SK-N-SH (cell line): Measurements from ENCODE around the gene KCNAB3. TPM values are rescaled to one million over a fixed set of nuclear protein-coding genes. Genes with fewer than 3 reads are reported as not detected.

Experiments used
- CTCF ChIA-PET: fragments of 300-600, 350-600 bp; formaldehyde crosslinking; extraction: SDS; loops from one replicate; lab custom pipeline; 2021; lab: Yijun Ruan, JAX
- POLR2A ChIA-PET: fragments of 350-600 bp; sonication (Branson Sonifier 250); formaldehyde crosslinking; extraction: SDS; loops from one replicate; lab custom pipeline; 2020; ENCODE audit warnings: antibody characterized with exemption, inconsistent platforms; lab: Yijun Ruan, JAX
- DNase-seq: peaks from one replicate; pipeline ENCODE4 v3.0.0; 2012
- H2AFZ ChIP-seq: fragments of 200-600 bp; sonication (generic); 2 replicates; pipeline ENCODE4 v1.8.1; 2016; ENCODE audit warnings: antibody characterized with exemption, mild to moderate bottlenecking, low read depth
- H3F3A ChIP-seq: fragments of 200-600 bp; sonication (generic); replicated peaks from 2 replicates; pipeline ENCODE3; 2016; ENCODE audit warnings: antibody characterized with exemption, mild to moderate bottlenecking; ENCODE audit not compliant: insufficient read depth
- H3K27ac ChIP-seq, 2 experiments: fragments of 200-500 bp in 1 of 2; fragments of 200-600 bp in 1 of 2; sonication (Bioruptor generic) in 1 of 2; sonication (generic), shearing (Covaris generic) in 1 of 2; 2 replicates each; pipeline versions ENCODE4 v1.5.1 to v1.6.1; 2014 to 2016; ENCODE audit warnings: low read depth in 2 of 2, inconsistent platforms in 1 of 2, low read length in 1 of 2, mild to moderate bottlenecking in 1 of 2, mixed read lengths in 1 of 2
- H3K27me3 ChIP-seq: fragments of 200-600 bp; sonication (generic), shearing (Covaris generic); 2 replicates; pipeline ENCODE4 v1.6.1; 2016; ENCODE audit warnings: mixed run types; ENCODE audit not compliant: insufficient read depth
- H3K36me3 ChIP-seq, 2 experiments: fragments of 200-500 bp in 1 of 2; fragments of 200-600 bp in 1 of 2; sonication (Bioruptor generic) in 1 of 2; sonication (generic) in 1 of 2; replicated peaks in 1 of 2; 2 replicates each; pipeline versions ENCODE3 to v1.5.1; 2014 to 2016; ENCODE audit warnings: low read length in 1 of 2, mild to moderate bottlenecking in 1 of 2; ENCODE audit not compliant: insufficient read depth in 2 of 2, control insufficient read depth in 1 of 2
- H3K4me1 ChIP-seq, 2 experiments: fragments of 200-500 bp in 1 of 2; fragments of 200-600 bp in 1 of 2; sonication (Bioruptor generic) in 1 of 2; sonication (generic), shearing (Covaris generic) in 1 of 2; 2 replicates each; pipeline versions ENCODE4 v1.5.1 to v1.6.1; 2014 to 2016; ENCODE audit warnings: low read depth in 1 of 2, low read length in 1 of 2, mixed run types in 1 of 2; ENCODE audit not compliant: insufficient read depth in 2 of 2, control insufficient read depth in 1 of 2
- H3K4me2 ChIP-seq: fragments of 200-600 bp; sonication (generic), shearing (Covaris generic); 2 replicates; pipeline ENCODE4 v1.6.1; 2017; ENCODE audit warnings: mixed run types
- H3K4me3 ChIP-seq, 2 experiments: fragments of 200-500 bp in 1 of 2; fragments of 200-600 bp in 1 of 2; sonication (Bioruptor generic) in 1 of 2; sonication (generic), shearing (Covaris generic) in 1 of 2; 2 replicates each; pipeline versions ENCODE4 v1.5.1 to v1.8.1; 2014 to 2016; ENCODE audit warnings: low read depth in 2 of 2, inconsistent platforms in 1 of 2, low read length in 1 of 2, mild to moderate bottlenecking in 1 of 2, mixed read lengths in 1 of 2, moderate library complexity in 1 of 2
- H3K79me2 ChIP-seq: fragments of 200-600 bp; sonication (generic); 2 replicates; pipeline ENCODE4 v1.8.1; 2017; ENCODE audit warnings: mild to moderate bottlenecking; ENCODE audit not compliant: insufficient read depth
- H3K9ac ChIP-seq: fragments of 200-600 bp; sonication (generic); 2 replicates; pipeline ENCODE4 v1.6.1; 2017; ENCODE audit warnings: mixed run types
- H3K9me2 ChIP-seq: fragments of 200-600 bp; sonication (generic); 2 replicates; pipeline ENCODE4 v1.6.1; 2017; ENCODE audit warnings: mixed run types
- H3K9me3 ChIP-seq: fragments of 200-600 bp; sonication (generic); 2 replicates; pipeline ENCODE4 v1.6.1; 2017; ENCODE audit warnings: mixed run types, mild to moderate bottlenecking, moderate library complexity
- H4K20me1 ChIP-seq: fragments of 200-600 bp; sonication (generic); 2 replicates; pipeline ENCODE4 v1.6.1; 2017; ENCODE audit warnings: mild to moderate bottlenecking, mixed run types; ENCODE audit not compliant: insufficient read depth
- CHD2 ChIP-seq: fragments of 150-350 bp; IDR thresholded peaks from 2 replicates; pipeline ENCODE4 v1.6.1; 2018; ENCODE audit warnings: low read length; ENCODE audit not compliant: partially characterized antibody
- EZH2phosphoT487 ChIP-seq: fragments of 200-600 bp; sonication (generic); IDR thresholded peaks from 2 replicates; pipeline ENCODE4 v1.6.1; 2017; ENCODE audit warnings: low read depth, mixed run types, mild to moderate bottlenecking, antibody characterized with exemption, moderate library complexity, borderline replicate concordance
- FOSL2 ChIP-seq: IDR thresholded peaks from 2 replicates; pipeline ENCODE4 v1.4.0; 2012; ENCODE audit warnings: low read depth, mild to moderate bottlenecking, moderate library complexity, borderline replicate concordance
- FOXJ3 ChIP-seq: sonication (generic); formaldehyde crosslinking; IDR thresholded peaks from 2 replicates; pipeline ENCODE4 v1.5.1; 2020; ENCODE audit warnings: mild to moderate bottlenecking, missing genetic modification reagents
- FOXM1 ChIP-seq: IDR thresholded peaks from 2 replicates; pipeline ENCODE4 v1.4.0; 2012; ENCODE audit warnings: low read depth, mild to moderate bottlenecking
- GABPA ChIP-seq: IDR thresholded peaks from 2 replicates; pipeline ENCODE4 v1.4.0; 2012; ENCODE audit warnings: low read depth, mild to moderate bottlenecking
- MAX ChIP-seq: IDR thresholded peaks from 2 replicates; pipeline ENCODE4 v1.4.0; 2012; ENCODE audit warnings: low read depth
- NFIC ChIP-seq: IDR thresholded peaks from 2 replicates; pipeline ENCODE4 v1.4.0; 2012; ENCODE audit warnings: borderline replicate concordance
- PBX3 ChIP-seq: IDR thresholded peaks from 2 replicates; pipeline ENCODE4; 2012
- POLR2AphosphoS5 ChIP-seq: IDR thresholded peaks from 2 replicates; pipeline ENCODE4 v1.6.1; 2012; ENCODE audit warnings: low read depth, low read length
- SMC3 ChIP-seq: IDR thresholded peaks from 2 replicates; pipeline ENCODE4 v1.6.1; 2012; ENCODE audit warnings: low read depth, low read length, improper control_type of control experiment
- WGBS: methylation state at CpG from one replicate; pipeline ENCODE4 v1.1.6; 2017; ENCODE audit warnings: low lambda C conversion rate; 5-methylcytosine and 5-hydroxymethylcytosine counted together
- polyA plus RNA-seq, 3 experiments: library from polyadenylated mRNA; depleted of rRNA; stranded (reverse); fragments of >200 nt; gene quantifications; 2 replicates each; pipeline ENCODE4 v1.2.3, GENCODE V29; 2012

The KCNAB3 gene
- polyA plus RNA-seq, 1 of the 3 experiments (the other 2 are of a cell fraction) = 4.4 TPM

GRCh38 chr17:7944326-7944725, 14.7 kb upstream of the KCNAB3 start:
- DNase-seq = no peak
- Histone ChIP-seq H3K4me1 (no peaks in the 10 kb centered on the region), H3K36me3 (peaks cover 26 to 73% of the 10 kb centered on the region in 2 experiments), H3K4me2 (no peak overlapping the region), H3K27me3 (no peaks in the 10 kb centered on the region), H3K79me2 (no peaks in the 10 kb centered on the region), H3F3A (no peaks in the 10 kb centered on the region), H4K20me1 (no peaks in the 10 kb centered on the region), H3K9ac (no peak overlapping the region), H2AFZ (no peak overlapping the region), H3K9me3 (no peaks in the 10 kb centered on the region), H3K9me2 (no peaks in the 10 kb centered on the region), H3K4me3 (no peak overlapping the region), H3K27ac (no peak overlapping the region)
- ChIA-PET POLR2A (interaction anchor here (1.9 to 3.0 kb wide), 2 partner anchors 12 to 15 kb away, joined by 4 to 11 read pairs; partner anchors contain the start of genes CNTROB, KCNAB3 and TRAPPC1), CTCF (interaction anchor here (0.6 to 2.3 kb wide), 10 partner anchors 11 to 132 kb away, joined by 3 to 9 read pairs (median 4); partner anchors contain the start of gene RNF227)
- WGBS = 95% methylated on average over 9 of the region's 9 CpGs
- TF ChIP-seq CHD2 = no peak
- TF ChIP-seq POLR2AphosphoS5 = no peak
- TF ChIP-seq FOXM1 = no peak
- TF ChIP-seq PBX3 = no peak
- TF ChIP-seq EZH2phosphoT487 = no peak
- no peak for TF ChIP-seq FOXJ3 (CRISPR knock-in tag)
- TF ChIP-seq SMC3 = no peak
- TF ChIP-seq NFIC = no peak
- no peak for TF ChIP-seq MAX

DNA sequence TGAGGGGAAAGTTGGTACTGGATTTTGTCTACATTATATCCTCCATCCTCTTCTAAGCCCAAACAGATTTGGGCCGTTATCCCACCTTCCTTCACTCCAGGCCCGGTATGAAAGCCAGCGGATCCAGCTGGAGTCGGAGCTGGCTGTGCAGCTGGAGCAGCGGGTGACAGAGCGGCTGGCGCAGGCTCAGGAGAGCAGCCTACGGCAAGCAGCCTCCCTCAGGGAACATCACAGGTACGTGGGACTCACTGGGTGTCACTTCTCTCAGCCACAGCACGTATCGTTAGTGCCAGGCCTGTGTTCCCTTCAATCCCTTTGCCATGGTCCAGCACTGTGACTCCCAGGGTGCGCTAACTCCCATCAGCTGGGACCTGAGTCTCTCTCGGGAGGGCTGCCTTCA, 13.6 kb upstream of the KCNAB3 start:
- DNase-seq = no peak
- Histone ChIP-seq H3K4me2 (no peak overlapping the region), H3K4me3 (no peak overlapping the region), H3K27me3 (no peaks in the 10 kb centered on the region), H3K27ac (no peak overlapping the region), H2AFZ (no peak overlapping the region), H3K9me2 (no peaks in the 10 kb centered on the region), H3F3A (no peaks in the 10 kb centered on the region), H3K9ac (no peak overlapping the region), H3K9me3 (no peaks in the 10 kb centered on the region), H4K20me1 (no peaks in the 10 kb centered on the region), H3K4me1 (no peaks in the 10 kb centered on the region), H3K36me3 (peaks cover 34 to 62% of the 10 kb centered on the region in 2 experiments), H3K79me2 (peaks cover 2% of the 10 kb centered on the region)
- no peak for TF ChIP-seq GABPA
- TF ChIP-seq FOSL2 = no peak
- TF ChIP-seq EZH2phosphoT487 = no peak
- ChIA-PET POLR2A (interaction anchor here (3.0 kb wide), 1 partner anchor 11 kb away, joined by 11 read pairs; the partner anchor contains the start of genes CNTROB and TRAPPC1), CTCF (interaction anchor here (0.9 to 2.3 kb wide), 5 partner anchors 10 to 98 kb away, joined by 3 to 9 read pairs (median 6); no protein-coding TSS in a partner anchor)
- WGBS = 90% methylated on average over 8 of the region's 13 CpGs
